Neural crest cell (in vitro differentiated cells): ENCODE measurements around the gene HOXA11. TPM values are rescaled to one million over a fixed set of nuclear protein-coding genes. Genes with fewer than 3 reads are reported as not detected.

ENCODE experiments used
- DNase-seq: peaks from one replicate; pipeline ENCODE4 v3.0.0; 2021; ENCODE audit warnings: low read depth, mixed read lengths, low spot score
- H3K27ac Mint-ChIP-seq: one replicate; pipeline ENCODE4 v1.8.0; 2021; ENCODE audit warnings: mild to moderate bottlenecking, mixed read lengths; ENCODE audit not compliant: unreplicated experiment
- H3K27me3 Mint-ChIP-seq: 2 replicates; pipeline ENCODE4 v1.8.0; 2021; ENCODE audit warnings: low read depth, mild to moderate bottlenecking, mixed read lengths
- H3K36me3 Mint-ChIP-seq: 2 replicates; pipeline ENCODE4 v1.8.0; 2021; ENCODE audit warnings: low read depth, mild to moderate bottlenecking, mixed read lengths
- H3K4me1 Mint-ChIP-seq: 2 replicates; pipeline ENCODE4 v1.8.0; 2021; ENCODE audit warnings: mixed read lengths
- H3K4me3 Mint-ChIP-seq: one replicate; pipeline ENCODE4 v1.8.0; 2021; ENCODE audit warnings: mild to moderate bottlenecking, mixed read lengths
- H3K9me3 Mint-ChIP-seq: 2 replicates; pipeline ENCODE4 v1.8.0; 2021; ENCODE audit warnings: mixed read lengths
- total RNA-seq: library from RNA; stranded (reverse); gene quantifications from 2 replicates; pipeline ENCODE4 v1.2.1, GENCODE V29; 2021
- TF ChIP-seq, protein P1 (sequence below): fragments of 200-600 bp; sonication (generic); conservative IDR thresholded peaks from 2 replicates; pipeline ENCODE4 v1.5.0; 2021; ENCODE audit warnings: antibody characterized with exemption, mild to moderate bottlenecking

HOXA11 gene
- total RNA-seq, 1 donor from 2014 or later: not detected

DNA sequence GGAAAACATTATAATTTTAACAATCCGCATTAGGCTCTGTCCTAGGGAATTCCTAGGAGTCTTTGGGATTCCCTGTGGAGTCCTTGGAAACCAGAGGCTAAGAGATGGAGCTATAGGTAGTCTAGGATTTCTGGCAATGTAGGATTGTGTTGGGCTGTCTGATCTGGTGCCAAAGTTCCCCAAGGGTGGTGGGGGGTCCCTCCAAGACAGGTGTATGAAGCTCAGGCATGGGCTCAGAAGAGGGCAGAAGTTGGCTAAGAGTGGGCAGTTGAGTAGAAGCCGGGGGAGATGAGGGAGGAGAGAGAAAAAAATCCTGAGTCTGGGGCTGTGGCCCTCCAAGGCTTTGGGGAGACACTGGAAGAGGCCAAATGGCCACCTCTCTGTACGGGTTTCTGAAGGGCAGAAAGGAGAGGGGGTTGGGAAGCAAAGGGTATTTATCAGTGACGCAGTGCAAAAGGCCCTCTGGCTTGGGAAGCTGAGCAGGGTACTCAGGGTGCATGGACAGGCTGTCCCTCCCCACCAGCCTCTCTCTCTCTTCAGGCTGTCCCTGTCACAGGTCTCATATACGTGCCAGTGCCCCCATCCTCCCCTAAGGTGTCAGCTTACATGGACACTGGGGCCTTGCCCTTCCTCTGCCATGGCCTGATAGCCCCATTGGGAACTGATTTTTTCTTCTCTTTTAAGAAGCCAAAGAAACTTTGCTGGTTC is 38.4 kb downstream of the HOXA11 start:
- Mint-ChIP-seq H3K27ac (no peak overlapping the region), H3K4me3 (peak overlapping the region; percentile 83), H3K27me3 (peaks cover 100% of the 10 kb centered on the region), H3K9me3 (peaks cover 4% of the 10 kb centered on the region), H3K4me1 (peaks cover 39% of the 10 kb centered on the region), H3K36me3 (peaks cover 5% of the 10 kb centered on the region)
- TF ChIP-seq, protein P1, sequence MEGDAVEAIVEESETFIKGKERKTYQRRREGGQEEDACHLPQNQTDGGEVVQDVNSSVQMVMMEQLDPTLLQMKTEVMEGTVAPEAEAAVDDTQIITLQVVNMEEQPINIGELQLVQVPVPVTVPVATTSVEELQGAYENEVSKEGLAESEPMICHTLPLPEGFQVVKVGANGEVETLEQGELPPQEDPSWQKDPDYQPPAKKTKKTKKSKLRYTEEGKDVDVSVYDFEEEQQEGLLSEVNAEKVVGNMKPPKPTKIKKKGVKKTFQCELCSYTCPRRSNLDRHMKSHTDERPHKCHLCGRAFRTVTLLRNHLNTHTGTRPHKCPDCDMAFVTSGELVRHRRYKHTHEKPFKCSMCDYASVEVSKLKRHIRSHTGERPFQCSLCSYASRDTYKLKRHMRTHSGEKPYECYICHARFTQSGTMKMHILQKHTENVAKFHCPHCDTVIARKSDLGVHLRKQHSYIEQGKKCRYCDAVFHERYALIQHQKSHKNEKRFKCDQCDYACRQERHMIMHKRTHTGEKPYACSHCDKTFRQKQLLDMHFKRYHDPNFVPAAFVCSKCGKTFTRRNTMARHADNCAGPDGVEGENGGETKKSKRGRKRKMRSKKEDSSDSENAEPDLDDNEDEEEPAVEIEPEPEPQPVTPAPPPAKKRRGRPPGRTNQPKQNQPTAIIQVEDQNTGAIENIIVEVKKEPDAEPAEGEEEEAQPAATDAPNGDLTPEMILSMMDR: no peak
- DNase-seq: no peak

DNA sequence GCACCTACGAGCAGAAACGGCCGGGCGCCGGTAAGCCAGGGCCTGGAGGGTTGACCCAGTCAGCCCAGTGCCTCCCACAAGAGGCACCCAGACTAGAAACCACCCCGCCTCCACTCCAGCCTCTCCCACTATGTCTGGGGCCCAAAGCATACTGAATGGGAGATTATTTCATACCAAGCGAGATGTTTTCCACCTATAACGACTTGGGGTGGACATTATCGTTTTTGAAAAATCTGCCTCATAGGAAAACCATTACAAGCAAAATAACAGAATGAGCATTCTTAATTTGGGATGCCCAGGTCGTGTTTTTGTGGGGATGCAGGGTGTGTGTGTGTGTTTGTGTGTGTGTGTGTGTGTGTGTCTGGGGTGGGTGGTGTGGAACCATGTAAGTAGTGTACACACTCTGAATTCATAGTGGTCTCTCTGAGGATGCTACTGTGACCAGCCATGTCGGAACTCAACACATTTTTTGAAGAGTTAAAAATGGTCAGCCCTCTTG is 39.1 kb downstream of the HOXA11 start:
- peaks cover 100% of the 10 kb centered on the region for H3K27me3 Mint-ChIP-seq
- peaks cover 4% of the 10 kb centered on the region for H3K9me3 Mint-ChIP-seq
- peak overlapping the region; percentile 83 for H3K4me3 Mint-ChIP-seq
- no peak for DNase-seq
- peak overlapping the region; percentile 22 for H3K27ac Mint-ChIP-seq
- H3K36me3 Mint-ChIP-seq: peaks cover 5% of the 10 kb centered on the region
- peaks cover 34% of the 10 kb centered on the region for H3K4me1 Mint-ChIP-seq
- TF ChIP-seq, protein P1: no peak

DNA sequence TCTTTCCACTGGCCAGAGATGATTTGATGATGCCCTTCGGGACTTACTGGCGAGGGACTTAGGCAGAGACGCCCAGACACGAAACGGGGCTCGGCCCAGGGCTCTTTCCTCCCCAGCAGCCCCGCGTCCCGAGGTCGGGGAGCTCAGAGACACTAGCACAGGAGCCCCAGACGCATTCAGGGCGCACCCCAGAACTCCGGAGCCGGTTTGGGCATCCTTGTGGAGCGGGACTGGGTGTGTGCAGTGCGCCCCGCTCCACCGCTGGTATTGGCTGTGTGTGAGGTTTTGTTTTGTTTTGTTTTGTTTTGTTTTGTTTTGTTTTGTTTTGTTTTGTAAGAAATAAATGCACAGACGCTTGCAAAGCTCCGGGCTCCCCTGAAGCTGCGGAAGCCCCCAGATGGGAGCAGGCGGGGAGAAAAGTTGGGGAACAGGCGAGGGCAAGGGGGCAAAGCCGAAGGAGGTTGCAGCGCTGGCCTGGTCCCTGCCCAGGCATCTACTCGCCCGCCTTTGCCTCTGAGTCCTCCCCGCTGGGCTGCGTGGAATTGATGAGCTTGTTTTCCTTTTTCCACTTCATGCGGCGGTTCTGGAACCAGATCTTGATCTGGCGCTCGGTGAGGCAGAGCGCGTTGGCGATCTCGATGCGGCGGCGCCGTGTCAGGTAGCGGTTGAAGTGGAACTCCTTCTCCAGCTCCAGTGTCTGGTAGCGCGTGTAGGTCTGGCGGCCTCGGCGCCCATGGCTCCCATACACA is 39.7 kb downstream of the HOXA11 start:
- no peak for DNase-seq
- Mint-ChIP-seq H3K4me1 (peaks cover 32% of the 10 kb centered on the region), H3K9me3 (peaks cover 4% of the 10 kb centered on the region), H3K27me3 (peaks cover 100% of the 10 kb centered on the region), H3K4me3 (peak overlapping the region; percentile 83), H3K27ac (no peak overlapping the region), H3K36me3 (peaks cover 3% of the 10 kb centered on the region)
- TF ChIP-seq, protein P1: no peak

DNA sequence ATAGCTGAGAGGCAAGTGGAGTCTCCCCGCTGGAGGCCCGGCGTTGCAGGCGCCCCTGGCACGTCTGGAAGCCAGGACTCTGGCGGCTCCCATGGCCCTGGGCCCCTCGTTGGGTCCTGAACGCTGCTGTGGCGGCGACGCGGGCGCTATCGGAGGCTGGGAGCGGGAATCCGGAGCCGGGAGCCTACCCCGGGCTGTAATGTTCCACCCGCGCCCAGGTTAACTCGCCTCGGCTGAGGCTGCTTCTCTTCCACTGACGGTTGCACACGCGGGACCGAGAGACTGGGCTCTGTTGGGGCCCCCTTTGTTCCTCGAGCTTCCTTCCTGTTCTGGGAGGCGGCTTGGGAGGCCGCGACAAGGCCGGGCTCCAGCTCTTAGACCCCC is 40.3 kb downstream of the HOXA11 start:
- H3K4me3 Mint-ChIP-seq: peak overlapping the region; percentile 83

More for the DNA sequence above, 40.3 kb downstream of the HOXA11 start:
- H3K36me3 Mint-ChIP-seq: peaks cover 3% of the 10 kb centered on the region
- H3K27me3 Mint-ChIP-seq: peaks cover 100% of the 10 kb centered on the region
- TF ChIP-seq, protein P1: no peak
- H3K9me3 Mint-ChIP-seq: peaks cover 4% of the 10 kb centered on the region
- H3K27ac Mint-ChIP-seq: no peak overlapping the region
- DNase-seq: no peak
- H3K4me1 Mint-ChIP-seq: peaks cover 32% of the 10 kb centered on the region
